ENCODE measurements around the gene TMEM121. TPM values are rescaled to one million over a fixed set of nuclear protein-coding genes. Genes with fewer than 3 reads are reported as not detected.
A peak's percentile ranks its signal among the peaks of the same experiment; 100 is the strongest.

TMEM121 gene
- total and polyA plus RNA-seq, 2 of the 8 experiments (the other 6 are each of a cell fraction or from before 2014, with no cell fraction given): 1.9 TPM; not detected in 1

DNA sequence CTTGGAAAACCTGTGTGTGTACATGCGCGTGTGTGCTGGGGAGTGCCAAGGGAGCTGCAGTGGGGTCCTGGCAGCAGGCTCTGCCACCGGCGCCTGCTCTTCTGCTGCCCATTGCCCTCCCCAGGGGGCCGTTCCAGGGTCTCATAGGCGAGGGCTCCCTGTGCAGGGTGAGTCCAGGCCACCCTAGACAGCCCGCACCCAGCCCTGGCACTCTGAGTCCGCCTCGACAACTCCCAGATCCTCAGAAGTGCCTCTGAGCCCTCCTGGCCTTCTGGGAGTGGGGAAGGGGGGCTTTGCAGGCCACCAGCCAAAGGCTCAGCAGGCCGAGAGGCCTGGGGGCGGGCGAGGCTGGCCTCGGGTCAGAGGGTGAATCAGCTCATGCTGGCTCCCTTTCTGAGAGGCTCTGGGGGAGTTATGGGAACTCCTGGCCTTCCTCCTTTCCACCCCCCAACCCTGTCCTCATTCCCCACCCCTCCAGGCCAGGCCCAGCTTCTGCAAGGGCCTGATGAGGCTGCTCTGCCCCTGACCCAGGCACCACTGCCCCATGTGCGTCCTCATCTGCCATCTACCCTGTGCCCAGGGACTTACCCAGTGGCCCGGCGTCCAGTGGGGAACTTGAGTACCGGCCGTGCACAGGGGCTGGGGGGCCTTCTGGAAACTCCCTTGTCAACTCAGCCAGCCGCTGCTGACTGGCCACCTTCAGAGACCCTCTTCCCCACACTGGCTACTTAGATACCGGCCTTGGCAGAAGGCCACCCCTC is 37.4 kb upstream of the TMEM121 start:
- no peak for FAIRE-seq
- ChIA-PET POLR2A (ENCODE audit: partially characterized antibody) (interaction anchor here (2.2 to 2.8 kb wide), 2 partner anchors 8 to 13 kb away, joined by 8 to 9 read pairs; no protein-coding TSS in a partner anchor), CTCF (ENCODE audit: partially characterized antibody) (interaction anchor here (0.6 to 2.6 kb wide), 24 partner anchors 8 to 711 kb away, joined by 3 to 33 read pairs (median 5); no protein-coding TSS in a partner anchor)
- no peak overlapping the region; the same call in 1 of the 2 replicates for H4K8ac ChIP-seq (ENCODE audit: extremely low read depth, insufficient read depth, low read length)
- H2BK120ac ChIP-seq (replicated peaks; ENCODE audit: low read depth, low read length): no peak overlapping the region
- H3K56ac ChIP-seq (replicated peaks; ENCODE audit: insufficient read length, low read depth, low read length): no peak overlapping the region
- H3K4me1 ChIP-seq (replicated peaks in 1 of 4; ENCODE audit: control insufficient read depth in 3 of 4, insufficient read depth in 4 of 4, low read length in 3 of 4): peaks cover 0 to 20% (median 5%) of the 10 kb centered on the region in 4 experiments; a peak in 5 of 7 replicates
- peaks cover 0 to 16% of the 10 kb centered on the region in 2 experiments for H4K20me1 ChIP-seq (replicated peaks in 1 of 2; ENCODE audit: control insufficient read depth in 1 of 2, insufficient read depth in 2 of 2, low read length in 2 of 2)
- no peak overlapping the region for H2BK5ac ChIP-seq (ENCODE audit: low read depth, low read length)
- H3K18ac ChIP-seq (ENCODE audit: extremely low read depth, low read length): no peak overlapping the region
- H2BK12ac ChIP-seq (ENCODE audit: low read depth, low read length): no peak overlapping the region
- no peak for DNase-seq (ENCODE audit: low read depth in 1 of 2, low spot score in 2 of 2)
- no peak overlapping the region for H3K23ac ChIP-seq (ENCODE audit: insufficient read length)
- 81% methylated on average over 17 of the region's 20 CpGs; no CpG with 5 or more reads in 1 of the 2 experiments for WGBS, 2 experiments (ENCODE audit: extremely low coverage in 1 of 2, insufficient coverage in 1 of 2, insufficient read length in 1 of 2, insufficient replicate concordance in 2 of 2, low coverage in 1 of 2, low lambda C conversion rate in 2 of 2, missing lambda C conversion rate in 1 of 2)
- no peak overlapping the region for H3K4ac ChIP-seq (replicated peaks; ENCODE audit: insufficient read length, low read depth, low read length)
- no peak overlapping the region for H2AFZ ChIP-seq (ENCODE audit: low read length)
- no peak overlapping the region for H2BK15ac ChIP-seq (ENCODE audit: low read length)
- H3K79me2 ChIP-seq (ENCODE audit: control insufficient read depth in 1 of 2, insufficient read depth in 2 of 2, low read length in 2 of 2): no peaks in the 10 kb centered on the region
- H3K4me3 ChIP-seq (ENCODE audit: extremely low read depth in 1 of 4, insufficient read depth in 2 of 4, low read depth in 3 of 4, low read length in 4 of 4): peak overlapping the region in 1 of 4 experiments; percentile 77; a peak in 2 of 8 replicates
- no peak overlapping the region for H4K91ac ChIP-seq (replicated peaks; ENCODE audit: insufficient read length, low read length)
- no peaks in the 10 kb centered on the region for H3K79me1 ChIP-seq (ENCODE audit: low read depth, low read length)
- H3K4me2 ChIP-seq (ENCODE audit: insufficient read depth in 1 of 2, low read depth in 2 of 2, low read length in 2 of 2): peak overlapping the region in 1 of 2 experiments; percentile 37; a peak in 2 of 4 replicates
- no peak overlapping the region for H4K5ac ChIP-seq (ENCODE audit: insufficient read length, low read depth, low read length)
- peak overlapping the region; percentile 48; the same call in 1 of the 2 replicates for H2AK5ac ChIP-seq (ENCODE audit: low read depth, low read length)
- H3K23me2 ChIP-seq (ENCODE audit: low read depth, low read length): peaks cover 9% of the 10 kb centered on the region; the same call in 1 of the 2 replicates
- H3K9me3 ChIP-seq (ENCODE audit: insufficient read depth in 2 of 2, low read depth in 1 of 2, low read length in 1 of 2): no peaks in the 10 kb centered on the region
- no peaks in the 10 kb centered on the region; a peak in 2 of 8 replicates for H3K36me3 ChIP-seq (ENCODE audit: control insufficient read depth in 2 of 4, insufficient read depth in 4 of 4, low read length in 3 of 4)
- TF ChIP-seq RFX5 (IDR thresholded peaks at IDR 0.05; ENCODE audit: borderline replicate concordance, low read depth, low read length) (no peak), YY1 (IDR thresholded peaks at IDR 0.05; ENCODE audit: low read depth, low read length) (no peak), CEBPB (IDR thresholded peaks at IDR 0.05; ENCODE audit: low read depth, low read length) (no peak)
- no peak overlapping the region for H3K14ac ChIP-seq (ENCODE audit: insufficient read length)
- peaks cover 30 to 51% (median 49%) of the 10 kb centered on the region in 4 experiments for H3K27me3 ChIP-seq (replicated peaks in 1 of 4; ENCODE audit: control insufficient read depth in 3 of 4, extremely low read depth in 1 of 4, insufficient read depth in 3 of 4, low read length in 3 of 4)
- no peak overlapping the region for H2BK20ac ChIP-seq (ENCODE audit: low read length)
- H3K9ac ChIP-seq (replicated peaks in 1 of 4; ENCODE audit: extremely low read depth in 1 of 4, low read depth in 3 of 4, low read length in 3 of 4): no peak overlapping the region
- no peak overlapping the region for H3K27ac ChIP-seq (ENCODE audit: low read depth, low read length)

Data from H1 (cell line).